ENCODE results near the gene RXRA.

Gene RXRA

DNA sequence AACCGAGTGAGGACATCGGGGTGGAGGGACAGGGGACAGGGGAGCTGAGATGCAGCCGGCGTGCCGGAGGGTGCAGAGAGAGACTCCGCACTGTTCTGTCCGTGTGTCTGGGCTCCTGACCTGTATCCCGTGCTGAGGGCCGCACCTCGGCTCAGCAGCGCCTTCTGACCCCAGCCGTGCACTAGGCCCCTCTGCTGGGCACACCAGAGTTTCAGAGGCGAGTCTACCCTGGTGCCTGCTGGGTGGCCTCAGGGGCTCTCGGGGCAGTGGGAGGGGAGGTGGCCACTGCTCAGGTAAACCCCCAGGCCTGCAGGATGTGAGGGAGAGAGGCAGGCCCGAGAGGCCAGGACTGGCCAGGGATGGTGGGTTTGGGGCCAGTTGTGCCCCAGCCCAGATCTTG lies 100.2 kb downstream of the RXRA start:
- TF ChIP-seq, protein P1, sequence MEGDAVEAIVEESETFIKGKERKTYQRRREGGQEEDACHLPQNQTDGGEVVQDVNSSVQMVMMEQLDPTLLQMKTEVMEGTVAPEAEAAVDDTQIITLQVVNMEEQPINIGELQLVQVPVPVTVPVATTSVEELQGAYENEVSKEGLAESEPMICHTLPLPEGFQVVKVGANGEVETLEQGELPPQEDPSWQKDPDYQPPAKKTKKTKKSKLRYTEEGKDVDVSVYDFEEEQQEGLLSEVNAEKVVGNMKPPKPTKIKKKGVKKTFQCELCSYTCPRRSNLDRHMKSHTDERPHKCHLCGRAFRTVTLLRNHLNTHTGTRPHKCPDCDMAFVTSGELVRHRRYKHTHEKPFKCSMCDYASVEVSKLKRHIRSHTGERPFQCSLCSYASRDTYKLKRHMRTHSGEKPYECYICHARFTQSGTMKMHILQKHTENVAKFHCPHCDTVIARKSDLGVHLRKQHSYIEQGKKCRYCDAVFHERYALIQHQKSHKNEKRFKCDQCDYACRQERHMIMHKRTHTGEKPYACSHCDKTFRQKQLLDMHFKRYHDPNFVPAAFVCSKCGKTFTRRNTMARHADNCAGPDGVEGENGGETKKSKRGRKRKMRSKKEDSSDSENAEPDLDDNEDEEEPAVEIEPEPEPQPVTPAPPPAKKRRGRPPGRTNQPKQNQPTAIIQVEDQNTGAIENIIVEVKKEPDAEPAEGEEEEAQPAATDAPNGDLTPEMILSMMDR (IDR thresholded peaks at IDR 0.05) = no peak
- Mint-ChIP-seq H3K36me3 (ENCODE audit: low read depth) (peaks cover 2% of the 10 kb centered on the region), H3K27ac (no peak overlapping the region)

DNA sequence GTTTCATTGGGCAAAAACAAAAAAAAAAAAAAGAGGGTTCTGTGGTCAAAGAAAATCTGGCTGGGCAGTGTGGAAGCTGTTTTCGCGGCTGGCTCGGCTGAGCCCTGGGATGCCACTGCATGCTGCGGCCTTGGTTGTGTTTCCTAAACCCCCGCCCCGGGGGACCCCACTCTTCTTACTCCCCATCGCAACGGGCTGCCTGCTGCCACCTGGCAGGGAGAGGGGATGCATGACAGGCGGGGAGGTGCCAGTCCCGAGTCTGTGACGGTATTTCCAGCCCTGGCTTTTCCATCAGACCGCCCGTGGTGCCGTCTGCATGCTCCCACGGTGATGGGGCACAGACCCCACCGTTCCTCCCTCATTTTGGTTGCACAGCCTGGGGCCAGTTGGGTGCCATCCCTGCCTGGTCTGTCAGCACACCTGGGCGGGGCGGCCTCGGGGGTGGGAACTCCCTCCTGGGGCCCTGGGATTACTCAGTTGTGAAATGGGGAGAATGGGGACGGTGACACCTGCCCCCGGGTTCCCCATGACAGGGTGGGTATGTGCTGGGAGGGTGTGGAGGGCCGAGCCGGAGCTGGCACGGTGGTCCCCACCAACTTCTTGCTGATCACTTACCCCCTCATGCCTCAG lies 101.0 kb downstream of the RXRA start:
- DNase-seq = no peak
- Mint-ChIP-seq H3K4me1 (no peaks in the 10 kb centered on the region), H3K27ac (no peak overlapping the region), H3K36me3 (ENCODE audit: low read depth) (no peaks in the 10 kb centered on the region), H3K27me3 (ENCODE audit: low read depth, poor library complexity) (peaks cover 5% of the 10 kb centered on the region), H3K4me3 (no peak overlapping the region), H3K9me3 (no peaks in the 10 kb centered on the region)
- TF ChIP-seq, protein P1 (IDR thresholded peaks at IDR 0.05) = no peak

More for the DNA sequence above, 100.2 kb downstream of the RXRA start:
- peaks cover 3% of the 10 kb centered on the region for H3K4me1 Mint-ChIP-seq
- H3K27me3 Mint-ChIP-seq (ENCODE audit: low read depth, poor library complexity) = peaks cover 5% of the 10 kb centered on the region
- DNase-seq = no peak
- no peak overlapping the region for H3K4me3 Mint-ChIP-seq
- no peaks in the 10 kb centered on the region for H3K9me3 Mint-ChIP-seq

DNA sequence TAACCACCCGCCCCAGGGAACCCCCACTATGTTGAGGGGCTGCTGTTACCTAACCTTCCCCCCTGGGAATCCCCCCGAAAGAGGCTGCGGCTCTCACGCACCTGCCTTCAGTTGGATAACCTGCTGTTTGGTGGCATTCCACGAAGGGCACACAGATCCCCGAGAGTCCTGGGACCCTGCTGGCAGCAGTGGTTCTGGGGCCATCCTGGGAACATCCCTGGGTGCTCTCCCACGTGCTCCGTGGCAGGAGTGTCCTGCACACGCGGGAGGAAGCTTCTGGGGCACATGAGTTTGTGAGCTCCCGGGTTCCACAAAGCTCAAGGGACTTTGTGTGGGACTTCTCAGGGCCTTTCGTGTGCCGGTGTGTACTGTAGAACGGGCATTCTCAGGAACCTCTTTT lies 102.3 kb downstream of the RXRA start:
- no peak for DNase-seq
- Mint-ChIP-seq H3K4me3 (no peak overlapping the region), H3K4me1 (no peaks in the 10 kb centered on the region), H3K9me3 (no peaks in the 10 kb centered on the region), H3K27ac (no peak overlapping the region), H3K27me3 (ENCODE audit: low read depth, poor library complexity) (peaks cover 5% of the 10 kb centered on the region), H3K36me3 (ENCODE audit: low read depth) (no peaks in the 10 kb centered on the region)
- TF ChIP-seq, protein P1 (IDR thresholded peaks at IDR 0.05) = no peak

DNA sequence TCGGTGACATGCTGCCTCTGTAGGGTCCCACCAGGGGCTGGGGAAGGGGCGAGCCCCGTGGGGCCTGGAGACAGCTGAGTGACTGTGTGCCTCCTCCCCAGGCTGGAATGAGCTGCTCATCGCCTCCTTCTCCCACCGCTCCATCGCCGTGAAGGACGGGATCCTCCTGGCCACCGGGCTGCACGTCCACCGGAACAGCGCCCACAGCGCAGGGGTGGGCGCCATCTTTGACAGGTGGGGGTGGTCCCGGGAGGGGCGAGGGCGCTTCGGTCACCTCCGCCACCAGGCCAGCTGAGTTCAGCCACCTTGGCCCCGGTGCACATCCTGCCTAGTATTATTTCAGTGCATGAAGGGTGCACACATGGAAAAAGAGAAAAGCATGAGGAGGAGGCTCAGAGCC lies 102.8 kb downstream of the RXRA start:
- no peak for DNase-seq
- Mint-ChIP-seq H3K27ac (no peak overlapping the region), H3K4me1 (no peaks in the 10 kb centered on the region)

DNA sequence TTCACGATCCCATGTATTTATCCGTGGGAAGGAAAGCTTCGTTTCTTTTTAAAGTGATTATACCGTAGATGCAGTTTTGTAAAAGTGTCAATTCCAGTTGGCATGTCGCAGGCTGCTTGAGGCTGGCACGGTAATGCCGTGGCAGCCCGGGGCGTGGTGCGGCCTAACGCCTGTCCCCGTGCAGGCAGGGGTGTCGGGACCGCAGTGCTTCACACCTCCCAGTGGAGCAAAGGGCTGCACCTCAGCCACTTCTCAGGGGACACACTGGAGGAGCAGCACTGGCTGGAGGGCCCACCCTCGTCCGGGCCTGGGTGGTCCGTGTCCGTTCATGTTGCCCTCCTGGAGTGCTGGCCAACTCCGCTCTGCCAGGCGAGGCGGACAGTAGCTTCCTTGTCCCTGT lies 103.2 kb downstream of the RXRA start:
- Mint-ChIP-seq H3K27ac (no peak overlapping the region), H3K9me3 (no peaks in the 10 kb centered on the region), H3K27me3 (ENCODE audit: low read depth, poor library complexity) (peaks cover 5% of the 10 kb centered on the region), H3K36me3 (ENCODE audit: low read depth) (no peaks in the 10 kb centered on the region), H3K4me1 (peaks cover 4% of the 10 kb centered on the region), H3K4me3 (no peak overlapping the region)
- no peak for DNase-seq
- TF ChIP-seq, protein P1 (IDR thresholded peaks at IDR 0.05) = no peak

More for the DNA sequence above, 102.8 kb downstream of the RXRA start:
- H3K27me3 Mint-ChIP-seq (ENCODE audit: low read depth, poor library complexity) = peaks cover 5% of the 10 kb centered on the region
- TF ChIP-seq, protein P1 (IDR thresholded peaks at IDR 0.05) = no peak
- H3K4me3 Mint-ChIP-seq = no peak overlapping the region
- no peaks in the 10 kb centered on the region for H3K36me3 Mint-ChIP-seq (ENCODE audit: low read depth)
- no peaks in the 10 kb centered on the region for H3K9me3 Mint-ChIP-seq

DNA sequence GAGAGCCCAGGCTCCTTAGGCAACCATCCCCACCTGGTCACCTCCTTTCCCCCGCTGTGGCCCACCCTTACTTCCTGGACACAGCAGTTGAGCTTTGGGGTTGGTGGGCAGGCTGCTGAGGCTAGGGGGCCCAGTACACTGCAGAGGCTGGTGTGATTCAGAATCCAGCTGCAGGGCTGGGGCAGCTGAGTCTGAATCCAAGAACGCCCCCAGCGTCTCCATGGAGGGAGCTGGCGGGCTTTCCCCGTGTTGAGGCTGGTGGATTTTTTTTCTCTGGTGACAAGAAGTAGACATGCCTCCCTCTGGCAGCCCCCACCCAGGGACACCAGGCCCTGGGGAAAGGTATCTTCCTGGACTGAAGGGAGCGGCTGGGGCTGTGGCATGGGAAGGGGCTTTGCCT lies 104.8 kb downstream of the RXRA start:
- DNase-seq = no peak
- TF ChIP-seq, protein P1 (IDR thresholded peaks at IDR 0.05) = no peak
- H3K9me3 Mint-ChIP-seq = no peaks in the 10 kb centered on the region
- no peak overlapping the region for H3K4me3 Mint-ChIP-seq
- H3K36me3 Mint-ChIP-seq (ENCODE audit: low read depth) = no peaks in the 10 kb centered on the region
- peaks cover 5% of the 10 kb centered on the region for H3K27me3 Mint-ChIP-seq (ENCODE audit: low read depth, poor library complexity)
- H3K4me1 Mint-ChIP-seq = peaks cover 18% of the 10 kb centered on the region
- H3K27ac Mint-ChIP-seq = no peak overlapping the region

All from nephron progenitor cell (in vitro differentiated cells).